Measurements from ENCODE around the gene LUC7L3. TPM values are rescaled to one million over a fixed set of nuclear protein-coding genes. Genes with fewer than 3 reads are reported as not detected.

Gene LUC7L3
- total and polyA plus RNA-seq, 2 of the 13 experiments (the other 11 are each of a cell fraction or from before 2014, with no cell fraction given): 108 to 120 TPM

DNA sequence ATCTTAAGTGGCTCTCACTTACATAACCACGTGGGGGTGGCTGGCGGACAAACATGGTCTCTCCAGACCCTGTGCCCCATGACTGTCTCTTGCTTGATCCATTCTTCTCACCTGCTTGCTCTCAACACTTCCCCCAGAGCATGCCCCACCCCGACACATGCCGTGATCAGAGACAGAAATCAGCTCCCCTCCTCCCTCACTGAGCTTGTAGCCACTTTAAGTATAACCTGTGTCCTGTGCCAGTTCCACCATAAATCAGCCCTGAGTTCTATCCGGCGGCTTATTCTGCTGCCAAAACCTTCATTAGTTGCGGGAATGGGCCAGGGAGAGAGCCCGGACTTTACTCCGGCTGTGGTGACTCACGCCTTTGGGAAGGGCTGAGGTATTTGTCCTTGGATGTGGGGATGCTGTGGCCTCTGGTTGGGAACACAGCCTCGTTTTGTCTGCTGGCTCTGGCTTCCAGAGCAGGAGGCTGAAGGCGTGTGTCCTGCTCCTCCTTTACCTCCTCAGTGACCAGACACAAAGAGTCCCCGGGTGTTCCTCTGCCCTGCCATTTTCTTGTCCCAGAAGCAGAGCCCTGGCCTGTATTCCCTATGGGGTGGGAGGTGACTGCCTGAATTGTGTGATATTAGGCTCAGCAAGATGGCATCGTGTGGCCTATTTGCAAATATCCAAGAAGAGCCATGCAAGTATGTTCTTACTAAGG is 32.8 kb upstream of the LUC7L3 start (continued):
- TF ChIP-seq, protein P1, sequence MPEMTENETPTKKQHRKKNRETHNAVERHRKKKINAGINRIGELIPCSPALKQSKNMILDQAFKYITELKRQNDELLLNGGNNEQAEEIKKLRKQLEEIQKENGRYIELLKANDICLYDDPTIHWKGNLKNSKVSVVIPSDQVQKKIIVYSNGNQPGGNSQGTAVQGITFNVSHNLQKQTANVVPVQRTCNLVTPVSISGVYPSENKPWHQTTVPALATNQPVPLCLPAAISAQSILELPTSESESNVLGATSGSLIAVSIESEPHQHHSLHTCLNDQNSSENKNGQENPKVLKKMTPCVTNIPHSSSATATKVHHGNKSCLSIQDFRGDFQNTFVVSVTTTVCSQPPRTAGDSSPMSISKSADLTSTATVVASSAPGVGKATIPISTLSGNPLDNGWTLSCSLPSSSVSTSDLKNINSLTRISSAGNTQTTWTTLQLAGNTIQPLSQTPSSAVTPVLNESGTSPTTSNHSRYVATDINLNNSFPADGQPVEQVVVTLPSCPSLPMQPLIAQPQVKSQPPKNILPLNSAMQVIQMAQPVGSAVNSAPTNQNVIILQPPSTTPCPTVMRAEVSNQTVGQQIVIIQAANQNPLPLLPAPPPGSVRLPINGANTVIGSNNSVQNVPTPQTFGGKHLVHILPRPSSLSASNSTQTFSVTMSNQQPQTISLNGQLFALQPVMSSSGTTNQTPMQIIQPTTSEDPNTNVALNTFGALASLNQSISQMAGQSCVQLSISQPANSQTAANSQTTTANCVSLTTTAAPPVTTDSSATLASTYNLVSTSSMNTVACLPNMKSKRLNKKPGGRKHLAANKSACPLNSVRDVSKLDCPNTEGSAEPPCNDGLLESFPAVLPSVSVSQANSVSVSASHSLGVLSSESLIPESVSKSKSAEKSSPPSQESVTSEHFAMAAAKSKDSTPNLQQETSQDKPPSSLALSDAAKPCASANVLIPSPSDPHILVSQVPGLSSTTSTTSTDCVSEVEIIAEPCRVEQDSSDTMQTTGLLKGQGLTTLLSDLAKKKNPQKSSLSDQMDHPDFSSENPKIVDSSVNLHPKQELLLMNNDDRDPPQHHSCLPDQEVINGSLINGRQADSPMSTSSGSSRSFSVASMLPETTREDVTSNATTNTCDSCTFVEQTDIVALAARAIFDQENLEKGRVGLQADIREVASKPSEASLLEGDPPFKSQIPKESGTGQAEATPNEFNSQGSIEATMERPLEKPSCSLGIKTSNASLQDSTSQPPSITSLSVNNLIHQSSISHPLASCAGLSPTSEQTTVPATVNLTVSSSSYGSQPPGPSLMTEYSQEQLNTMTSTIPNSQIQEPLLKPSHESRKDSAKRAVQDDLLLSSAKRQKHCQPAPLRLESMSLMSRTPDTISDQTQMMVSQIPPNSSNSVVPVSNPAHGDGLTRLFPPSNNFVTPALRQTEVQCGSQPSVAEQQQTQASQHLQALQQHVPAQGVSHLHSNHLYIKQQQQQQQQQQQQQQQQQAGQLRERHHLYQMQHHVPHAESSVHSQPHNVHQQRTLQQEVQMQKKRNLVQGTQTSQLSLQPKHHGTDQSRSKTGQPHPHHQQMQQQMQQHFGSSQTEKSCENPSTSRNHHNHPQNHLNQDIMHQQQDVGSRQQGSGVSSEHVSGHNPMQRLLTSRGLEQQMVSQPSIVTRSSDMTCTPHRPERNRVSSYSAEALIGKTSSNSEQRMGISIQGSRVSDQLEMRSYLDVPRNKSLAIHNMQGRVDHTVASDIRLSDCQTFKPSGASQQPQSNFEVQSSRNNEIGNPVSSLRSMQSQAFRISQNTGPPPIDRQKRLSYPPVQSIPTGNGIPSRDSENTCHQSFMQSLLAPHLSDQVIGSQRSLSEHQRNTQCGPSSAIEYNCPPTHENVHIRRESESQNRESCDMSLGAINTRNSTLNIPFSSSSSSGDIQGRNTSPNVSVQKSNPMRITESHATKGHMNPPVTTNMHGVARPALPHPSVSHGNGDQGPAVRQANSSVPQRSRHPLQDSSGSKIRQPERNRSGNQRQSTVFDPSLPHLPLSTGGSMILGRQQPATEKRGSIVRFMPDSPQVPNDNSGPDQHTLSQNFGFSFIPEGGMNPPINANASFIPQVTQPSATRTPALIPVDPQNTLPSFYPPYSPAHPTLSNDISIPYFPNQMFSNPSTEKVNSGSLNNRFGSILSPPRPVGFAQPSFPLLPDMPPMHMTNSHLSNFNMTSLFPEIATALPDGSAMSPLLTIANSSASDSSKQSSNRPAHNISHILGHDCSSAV (CRISPR knock-in tag; IDR thresholded peaks at IDR 0.05; ENCODE audit: borderline replicate concordance): no peak
- peak; percentile 19; the same call in 1 of the 2 replicates for TF ChIP-seq DNMT1 (CRISPR knock-in tag; IDR thresholded peaks at IDR 0.05)
- TF ChIP-seq, protein P2, sequence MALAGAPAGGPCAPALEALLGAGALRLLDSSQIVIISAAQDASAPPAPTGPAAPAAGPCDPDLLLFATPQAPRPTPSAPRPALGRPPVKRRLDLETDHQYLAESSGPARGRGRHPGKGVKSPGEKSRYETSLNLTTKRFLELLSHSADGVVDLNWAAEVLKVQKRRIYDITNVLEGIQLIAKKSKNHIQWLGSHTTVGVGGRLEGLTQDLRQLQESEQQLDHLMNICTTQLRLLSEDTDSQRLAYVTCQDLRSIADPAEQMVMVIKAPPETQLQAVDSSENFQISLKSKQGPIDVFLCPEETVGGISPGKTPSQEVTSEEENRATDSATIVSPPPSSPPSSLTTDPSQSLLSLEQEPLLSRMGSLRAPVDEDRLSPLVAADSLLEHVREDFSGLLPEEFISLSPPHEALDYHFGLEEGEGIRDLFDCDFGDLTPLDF (CRISPR knock-in tag; IDR thresholded peaks at IDR 0.05): peak; percentile 58; the same call in 1 of the 2 replicates
- no peak for TF ChIP-seq EEA1 (CRISPR knock-in tag; IDR thresholded peaks at IDR 0.05; ENCODE audit: borderline replicate concordance)
- no peak for TF ChIP-seq RFX3 (CRISPR knock-in tag; IDR thresholded peaks at IDR 0.05)
- TF ChIP-seq ZNF724P (CRISPR knock-in tag; IDR thresholded peaks at IDR 0.05; ENCODE audit: borderline replicate concordance): peak; percentile 7; the same call in 1 of the 2 replicates
- TF ChIP-seq, protein P3, sequence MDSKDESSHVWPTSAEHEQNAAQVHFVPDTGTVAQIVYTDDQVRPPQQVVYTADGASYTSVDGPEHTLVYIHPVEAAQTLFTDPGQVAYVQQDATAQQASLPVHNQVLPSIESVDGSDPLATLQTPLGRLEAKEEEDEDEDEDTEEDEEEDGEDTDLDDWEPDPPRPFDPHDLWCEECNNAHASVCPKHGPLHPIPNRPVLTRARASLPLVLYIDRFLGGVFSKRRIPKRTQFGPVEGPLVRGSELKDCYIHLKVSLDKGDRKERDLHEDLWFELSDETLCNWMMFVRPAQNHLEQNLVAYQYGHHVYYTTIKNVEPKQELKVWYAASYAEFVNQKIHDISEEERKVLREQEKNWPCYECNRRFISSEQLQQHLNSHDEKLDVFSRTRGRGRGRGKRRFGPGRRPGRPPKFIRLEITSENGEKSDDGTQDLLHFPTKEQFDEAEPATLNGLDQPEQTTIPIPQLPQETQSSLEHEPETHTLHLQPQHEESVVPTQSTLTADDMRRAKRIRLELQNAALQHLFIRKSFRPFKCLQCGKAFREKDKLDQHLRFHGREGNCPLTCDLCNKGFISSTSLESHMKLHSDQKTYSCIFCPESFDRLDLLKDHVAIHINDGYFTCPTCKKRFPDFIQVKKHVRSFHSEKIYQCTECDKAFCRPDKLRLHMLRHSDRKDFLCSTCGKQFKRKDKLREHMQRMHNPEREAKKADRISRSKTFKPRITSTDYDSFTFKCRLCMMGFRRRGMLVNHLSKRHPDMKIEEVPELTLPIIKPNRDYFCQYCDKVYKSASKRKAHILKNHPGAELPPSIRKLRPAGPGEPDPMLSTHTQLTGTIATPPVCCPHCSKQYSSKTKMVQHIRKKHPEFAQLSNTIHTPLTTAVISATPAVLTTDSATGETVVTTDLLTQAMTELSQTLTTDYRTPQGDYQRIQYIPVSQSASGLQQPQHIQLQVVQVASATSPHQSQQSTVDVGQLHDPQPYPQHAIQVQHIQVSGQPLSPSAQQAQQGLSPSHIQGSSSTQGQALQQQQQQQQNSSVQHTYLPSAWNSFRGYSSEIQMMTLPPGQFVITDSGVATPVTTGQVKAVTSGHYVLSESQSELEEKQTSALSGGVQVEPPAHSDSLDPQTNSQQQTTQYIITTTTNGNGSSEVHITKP (CRISPR knock-in tag; IDR thresholded peaks at IDR 0.05; ENCODE audit: low read depth): peak; percentile 89
- TF ChIP-seq ZNF484 (CRISPR knock-in tag; IDR thresholded peaks at IDR 0.05; ENCODE audit: borderline replicate concordance, low read depth): no peak
- TF ChIP-seq ZNF468 (CRISPR knock-in tag; IDR thresholded peaks at IDR 0.05): 0 out of 2 replicates have a peak, but pooled peaks have one; percentile 16
- TF ChIP-seq, protein P4, sequence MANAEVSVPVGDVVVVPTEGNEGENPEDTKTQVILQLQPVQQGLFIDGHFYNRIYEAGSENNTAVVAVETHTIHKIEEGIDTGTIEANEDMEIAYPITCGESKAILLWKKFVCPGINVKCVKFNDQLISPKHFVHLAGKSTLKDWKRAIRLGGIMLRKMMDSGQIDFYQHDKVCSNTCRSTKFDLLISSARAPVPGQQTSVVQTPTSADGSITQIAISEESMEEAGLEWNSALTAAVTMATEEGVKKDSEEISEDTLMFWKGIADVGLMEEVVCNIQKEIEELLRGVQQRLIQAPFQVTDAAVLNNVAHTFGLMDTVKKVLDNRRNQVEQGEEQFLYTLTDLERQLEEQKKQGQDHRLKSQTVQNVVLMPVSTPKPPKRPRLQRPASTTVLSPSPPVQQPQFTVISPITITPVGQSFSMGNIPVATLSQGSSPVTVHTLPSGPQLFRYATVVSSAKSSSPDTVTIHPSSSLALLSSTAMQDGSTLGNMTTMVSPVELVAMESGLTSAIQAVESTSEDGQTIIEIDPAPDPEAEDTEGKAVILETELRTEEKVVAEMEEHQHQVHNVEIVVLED (CRISPR knock-in tag; IDR thresholded peaks at IDR 0.05; ENCODE audit: borderline replicate concordance): peak; percentile 38; the same call in 1 of the 2 replicates
- peak; percentile 42; the same call in 1 of the 2 replicates for TF ChIP-seq NFKB2 (CRISPR knock-in tag; IDR thresholded peaks at IDR 0.05; ENCODE audit: borderline replicate concordance)
- 0 out of 2 replicates have a peak, but pooled peaks have one; percentile 62 for TF ChIP-seq CBX5 (CRISPR knock-in tag; IDR thresholded peaks at IDR 0.05; ENCODE audit: borderline replicate concordance)
- no peak for TF ChIP-seq SUZ12 (IDR thresholded peaks at IDR 0.05; ENCODE audit: low read depth, low read length)
